GM19239 (cell line): Measurements from ENCODE around the gene GAMT.

Experiments
- DNase-seq: peaks from one replicate; pipeline ENCODE4 v3.0.0; 2011; ENCODE audit warnings: low spot score; ENCODE audit not compliant: insufficient read length
- FAIRE-seq: peaks from 2 replicates; lab custom pipeline; 2011; peaks lifted over from hg19 to GRCh38; lab: Jason Lieb, UNC

The GAMT gene

GRCh38 chr19:1434577-1435060, 33.3 kb upstream of the GAMT start:
- FAIRE-seq (no peak), DNase-seq (no peak)

GRCh38 chr19:1434040-1434366, 32.7 kb upstream of the GAMT start:
- FAIRE-seq: no peak
- DNase-seq: no peak

GRCh38 chr19:1433119-1434039, 32.0 kb upstream of the GAMT start:
- DNase-seq: no peak

GRCh38 chr19:1432507-1432887, 31.2 kb upstream of the GAMT start:
- FAIRE-seq: no peak
- DNase-seq: no peak

More at GRCh38 chr19:1433119-1434039, 32.0 kb upstream of the GAMT start:
- FAIRE-seq: no peak

GRCh38 chr19:1431759-1432506, 30.6 kb upstream of the GAMT start:
- DNase-seq (no peak), FAIRE-seq (no peak)

- DNase-seq: no peak
Measured at GRCh38 chr19:1430246-1430645, 28.9 kb upstream of the GAMT start.

GRCh38 chr19:1429750-1430149, 28.4 kb upstream of the GAMT start:
- DNase-seq: no peak
- no peak for FAIRE-seq

More at GRCh38 chr19:1430246-1430645, 28.9 kb upstream of the GAMT start:
- no peak for FAIRE-seq

GRCh38 chr19:1428738-1429391, 27.5 kb upstream of the GAMT start:
- no peak for DNase-seq
- no peak for FAIRE-seq

GRCh38 chr19:1427221-1427920, 26.0 kb upstream of the GAMT start:
- FAIRE-seq (no peak), DNase-seq (no peak)

GRCh38 chr19:1426736-1427135, 25.4 kb upstream of the GAMT start:
- DNase-seq (no peak), FAIRE-seq (no peak)

GRCh38 chr19:1425902-1426301, 24.6 kb upstream of the GAMT start:
- no peak for FAIRE-seq
- DNase-seq: no peak

- DNase-seq: no peak
- FAIRE-seq: no peak
Measured at GRCh38 chr19:1425102-1425837, 23.9 kb upstream of the GAMT start.

- FAIRE-seq (no peak), DNase-seq (no peak)
Measured at GRCh38 chr19:1424192-1424955, 23.0 kb upstream of the GAMT start.

GRCh38 chr19:1423436-1424191, 22.3 kb upstream of the GAMT start:
- no peak for FAIRE-seq
- no peak for DNase-seq

- FAIRE-seq (no peak), DNase-seq (no peak)
Measured at GRCh38 chr19:1422943-1423342, 21.6 kb upstream of the GAMT start.

GRCh38 chr19:1422360-1422759, 21.0 kb upstream of the GAMT start:
- FAIRE-seq: peak; percentile 18
- DNase-seq: no peak

- DNase-seq (no peak), FAIRE-seq (no peak)
Measured at GRCh38 chr19:1421958-1422305, 20.6 kb upstream of the GAMT start.

GRCh38 chr19:1421218-1421957, 20.0 kb upstream of the GAMT start:
- DNase-seq: no peak
- no peak for FAIRE-seq
